ENCODE results near the gene IGHMBP2. TPM values are rescaled to one million over a fixed set of nuclear protein-coding genes. Genes with fewer than 3 reads are reported as not detected.

IGHMBP2 gene
- total RNA-seq, 1 experiment from 2014 or later = 27.8 TPM

- no peak for DNase-seq (ENCODE audit: low read depth, low spot score)
- ChIA-PET CTCF (no interaction called here), POLR2A (no interaction called here)
- Histone ChIP-seq H3K9me3 (ENCODE audit: control insufficient read depth, insufficient read depth, low read depth, low read length) (no peaks in the 10 kb centered on the region), H3K36me3 (ENCODE audit: control insufficient read depth, insufficient read depth, low read length) (no peaks in the 10 kb centered on the region; the same call in 1 of the 2 replicates), H3K27ac (ENCODE audit: low read length) (no peak overlapping the region), H3K4me3 (ENCODE audit: low read depth in 2 of 2, low read length in 2 of 2) (no peak overlapping the region), H3K4me1 (ENCODE audit: control insufficient read depth, insufficient read depth, low read length) (no peaks in the 10 kb centered on the region), H3K27me3 (ENCODE audit: control insufficient read depth, insufficient read depth, low read length) (no peaks in the 10 kb centered on the region)
- no peak for TF ChIP-seq POLR2AphosphoS5 (IDR thresholded peaks at IDR 0.05; ENCODE audit: low read depth, low read length)
- TF ChIP-seq REST (IDR thresholded peaks at IDR 0.05; ENCODE audit: insufficient read depth in 1 of 2, low read depth in 2 of 2, low read length in 1 of 2) = no peak
- TF ChIP-seq TCF7L2 (IDR thresholded peaks at IDR 0.05; ENCODE audit: low read depth, low read length) = no peak
- no peak for TF ChIP-seq CTCF (IDR thresholded peaks at IDR 0.05)
- no peak for TF ChIP-seq SIN3A (IDR thresholded peaks at IDR 0.05; ENCODE audit: borderline replicate concordance, insufficient read depth, low read depth, low read length)
- no TSS peak for BruUV-seq (replicated peaks)
- intact Hi-C loops (cut with micrococcal nuclease; ENCODE audit: unreplicated experiment) = no loop called here
- in situ Hi-C loops (cut with HindIII; ENCODE audit: low pct_unique_long_range_greater_than_20kb, low sequenced_read_pairs) = no loop called here
- ATAC-seq = no peak
These were observed 8.0 kb downstream of the IGHMBP2 start for GRCh38 chr11:68911731-68912130.

DNA sequence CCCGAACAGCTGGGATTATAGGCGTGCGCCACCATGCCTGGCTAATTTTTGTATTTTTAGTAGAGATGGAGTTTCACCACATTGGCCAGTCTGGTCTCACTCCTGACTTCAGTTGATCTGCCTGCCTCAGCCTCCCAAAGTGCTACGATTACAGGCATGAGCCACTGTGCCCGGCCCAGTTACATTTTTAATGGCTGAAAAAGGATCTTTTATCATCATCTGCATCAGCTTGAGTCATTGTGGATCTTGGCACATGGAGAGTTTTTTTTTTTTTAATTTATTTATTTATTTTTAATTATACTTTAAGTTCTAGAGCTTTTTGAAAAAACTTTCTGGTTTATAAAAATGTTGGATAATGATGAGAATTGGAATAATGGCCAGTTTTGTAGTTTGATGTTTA is 8.6 kb downstream of the IGHMBP2 start:
- DNase-seq (ENCODE audit: low read depth, low spot score) (no peak), ATAC-seq (no peak)
- POLR2A ChIA-PET = no interaction called here
- CTCF ChIA-PET = no interaction called here
- Histone ChIP-seq H3K4me3 (ENCODE audit: low read depth in 2 of 2, low read length in 2 of 2) (no peak overlapping the region), H3K27me3 (ENCODE audit: control insufficient read depth, insufficient read depth, low read length) (no peaks in the 10 kb centered on the region), H3K9me3 (ENCODE audit: control insufficient read depth, insufficient read depth, low read depth, low read length) (no peaks in the 10 kb centered on the region), H3K27ac (ENCODE audit: low read length) (no peak overlapping the region), H3K4me1 (ENCODE audit: control insufficient read depth, insufficient read depth, low read length) (no peaks in the 10 kb centered on the region), H3K36me3 (ENCODE audit: control insufficient read depth, insufficient read depth, low read length) (no peaks in the 10 kb centered on the region; the same call in 1 of the 2 replicates)
- in situ Hi-C loops (cut with HindIII; ENCODE audit: low pct_unique_long_range_greater_than_20kb, low sequenced_read_pairs) = no loop called here
- BruUV-seq (replicated peaks) = no TSS peak
- TF ChIP-seq SIN3A (IDR thresholded peaks at IDR 0.05; ENCODE audit: borderline replicate concordance, insufficient read depth, low read depth, low read length) (no peak), REST (IDR thresholded peaks at IDR 0.05; ENCODE audit: insufficient read depth in 1 of 2, low read depth in 2 of 2, low read length in 1 of 2) (no peak), TCF7L2 (IDR thresholded peaks at IDR 0.05; ENCODE audit: low read depth, low read length) (no peak), CTCF (IDR thresholded peaks at IDR 0.05) (no peak), POLR2AphosphoS5 (IDR thresholded peaks at IDR 0.05; ENCODE audit: low read depth, low read length) (no peak)
- intact Hi-C loops (cut with micrococcal nuclease; ENCODE audit: unreplicated experiment) = no loop called here

Measured in Panc1 (cell line).